Measurements from ENCODE around the gene CATSPERZ.

The CATSPERZ gene

DNA sequence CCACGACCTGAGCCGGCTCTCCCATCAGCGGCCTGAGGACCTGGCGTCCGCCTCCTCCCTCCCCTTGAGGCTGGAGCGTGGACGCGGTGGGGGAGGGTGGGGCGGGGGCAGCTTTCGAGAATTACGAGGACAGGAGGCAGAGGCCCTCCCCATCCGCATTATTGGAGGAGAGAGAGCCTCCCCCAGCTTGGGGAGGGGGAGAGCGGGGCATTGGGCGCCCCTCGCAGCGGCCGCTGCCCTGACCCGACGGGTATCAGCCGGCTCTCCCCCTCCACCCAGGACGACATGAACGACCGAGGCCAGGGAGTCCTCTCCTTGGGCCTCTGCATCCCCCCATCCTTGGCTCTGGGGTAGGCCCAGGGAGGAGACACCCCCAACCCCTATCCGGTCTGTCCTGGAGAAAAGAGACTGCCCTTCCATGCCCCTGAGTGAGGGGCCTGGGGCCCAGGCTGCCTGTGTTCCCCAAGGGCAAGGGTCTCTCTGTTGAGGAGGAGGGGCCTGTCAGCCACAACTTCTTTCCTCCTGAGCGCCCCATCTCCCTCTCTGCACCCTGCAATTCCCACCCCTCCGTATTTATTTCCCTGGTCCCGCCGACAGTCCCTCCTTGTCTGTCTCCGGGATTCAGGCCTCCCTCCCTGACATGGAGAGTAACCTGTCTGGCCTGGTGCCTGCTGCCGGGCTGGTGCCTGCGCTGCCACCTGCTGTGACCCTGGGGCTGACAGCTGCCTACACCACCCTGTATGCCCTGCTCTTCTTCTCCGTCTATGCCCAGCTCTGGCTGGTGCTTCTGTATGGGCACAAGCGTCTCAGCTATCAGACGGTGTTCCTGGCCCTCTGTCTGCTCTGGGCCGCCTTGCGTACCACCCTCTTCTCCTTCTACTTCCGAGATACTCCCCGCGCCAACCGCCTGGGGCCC is 14.0 kb upstream of the CATSPERZ start:
- Histone ChIP-seq H3K9me3 (replicated peaks in 1 of 11) (no peaks in the 10 kb centered on the region), H4K20me1 (peaks cover 0 to 34% (median 19%) of the 10 kb centered on the region in 11 experiments; a peak in 14 of 22 replicates), H3K27me3 (peaks cover 21 to 25% (median 21%) of the 10 kb centered on the region in 11 experiments), H3K36me3 (peaks cover 0 to 20% (median 10%) of the 10 kb centered on the region in 11 experiments; a peak in 12 of 22 replicates), H3K4me2 (peak overlapping the region; percentile 94 to 100 (median 97)), H3K27ac (peak overlapping the region in 10 of 11 experiments; percentile 43 to 94 (median 84); a peak in 18 of 22 replicates), H3K4me1 (peaks cover 25 to 31% (median 26%) of the 10 kb centered on the region in 10 experiments), H3K9ac (peak overlapping the region; percentile 80 to 92 (median 88)), H3K4me3 (peak overlapping the region; percentile 61 to 90 (median 80))
- TF ChIP-seq Cebpa-rat (IDR thresholded peaks at IDR 0.05), result no peak

GRCh38 chr11:64286801-64287159 is 13.4 kb upstream of the CATSPERZ start:
- H3K4me3 ChIP-seq, result no peak overlapping the region
- peaks cover 27 to 32% (median 28%) of the 10 kb centered on the region in 11 experiments for H3K27me3 ChIP-seq
- peaks cover 27 to 37% (median 29%) of the 10 kb centered on the region in 10 experiments for H3K4me1 ChIP-seq
- peak overlapping the region in 3 of 11 experiments; percentile 13 to 89 (median 15); a peak in 6 of 22 replicates for H3K9ac ChIP-seq
- peaks cover 0 to 15% (median 9%) of the 10 kb centered on the region in 11 experiments; a peak in 12 of 22 replicates for H3K36me3 ChIP-seq
- H3K4me2 ChIP-seq, result peak overlapping the region; percentile 94 to 100 (median 97)
- H4K20me1 ChIP-seq, result peaks cover 0 to 40% (median 26%) of the 10 kb centered on the region in 11 experiments; a peak in 16 of 22 replicates
- no peak for TF ChIP-seq Cebpa-rat (IDR thresholded peaks at IDR 0.05)
- H3K9me3 ChIP-seq (replicated peaks in 1 of 11), result no peaks in the 10 kb centered on the region
- no peak overlapping the region for H3K27ac ChIP-seq

DNA sequence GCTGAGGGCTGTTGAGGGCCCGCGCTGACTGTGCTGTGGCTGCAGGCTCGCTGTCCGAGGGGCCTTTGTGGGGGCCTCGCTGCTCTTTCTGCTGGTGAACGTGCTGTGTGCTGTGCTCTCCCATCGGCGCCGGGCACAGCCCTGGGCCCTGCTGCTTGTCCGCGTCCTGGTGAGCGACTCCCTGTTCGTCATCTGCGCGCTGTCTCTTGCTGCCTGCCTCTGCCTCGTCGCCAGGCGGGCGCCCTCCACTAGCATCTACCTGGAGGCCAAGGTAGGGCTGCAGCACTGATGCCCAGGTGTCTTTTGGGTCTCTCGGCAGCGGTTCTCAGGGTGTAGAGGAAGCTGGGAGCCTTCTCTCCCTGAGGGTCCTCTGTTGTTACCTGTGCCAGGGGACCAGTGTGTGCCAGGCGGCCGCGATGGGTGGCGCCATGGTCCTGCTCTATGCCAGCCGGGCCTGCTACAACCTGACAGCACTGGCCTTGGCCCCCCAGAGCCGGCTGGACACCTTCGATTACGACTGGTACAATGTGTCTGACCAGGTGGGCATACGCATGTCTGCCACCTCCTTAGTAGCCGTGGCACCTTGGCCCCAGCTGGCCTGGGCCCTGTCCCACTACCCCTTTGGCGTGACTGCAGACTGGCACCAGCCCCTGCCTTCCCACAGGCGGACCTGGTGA is 12.3 kb upstream of the CATSPERZ start:
- Histone ChIP-seq H3K27me3 (peaks cover 37 to 42% (median 38%) of the 10 kb centered on the region in 11 experiments), H4K20me1 (peaks cover 0 to 50% (median 36%) of the 10 kb centered on the region in 11 experiments; a peak in 17 of 22 replicates), H3K9ac (peak overlapping the region in 1 of 11 experiments; percentile 15; a peak in 1 of 22 replicates), H3K4me1 (peaks cover 35 to 44% (median 38%) of the 10 kb centered on the region in 10 experiments), H3K4me2 (no peak overlapping the region), H3K9me3 (replicated peaks in 1 of 11) (no peaks in the 10 kb centered on the region), H3K4me3 (no peak overlapping the region), H3K27ac (no peak overlapping the region), H3K36me3 (0 out of 22 replicates have a peak, but pooled peaks cover 0 to 5% (median 0%) of the 10 kb centered on the region in 11 experiments)
- no peak for TF ChIP-seq Cebpa-rat (IDR thresholded peaks at IDR 0.05)

DNA sequence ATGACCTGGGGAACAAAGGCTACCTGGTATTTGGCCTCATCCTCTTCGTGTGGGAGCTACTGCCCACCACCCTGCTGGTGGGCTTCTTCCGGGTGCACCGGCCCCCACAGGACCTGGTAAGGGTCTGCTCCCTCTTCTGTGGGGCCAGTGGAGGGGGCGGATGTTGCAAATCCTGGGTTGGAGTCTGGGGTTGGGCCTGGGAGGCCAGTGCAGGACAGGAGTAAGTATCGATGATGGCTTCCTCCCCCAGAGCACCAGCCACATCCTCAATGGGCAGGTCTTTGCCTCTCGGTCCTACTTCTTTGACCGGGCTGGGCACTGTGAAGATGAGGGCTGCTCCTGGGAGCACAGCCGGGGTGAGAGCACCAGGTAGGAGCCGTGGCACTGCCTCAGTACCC is 11.8 kb upstream of the CATSPERZ start:
- Histone ChIP-seq H3K4me2 (no peak overlapping the region), H3K4me3 (no peak overlapping the region), H3K9me3 (replicated peaks in 1 of 11) (no peaks in the 10 kb centered on the region), H3K4me1 (peaks cover 31 to 40% (median 34%) of the 10 kb centered on the region in 10 experiments), H3K9ac (no peak overlapping the region), H3K36me3 (no peaks in the 10 kb centered on the region), H4K20me1 (peaks cover 0 to 56% (median 41%) of the 10 kb centered on the region in 11 experiments; a peak in 17 of 22 replicates), H3K27me3 (peaks cover 43 to 48% (median 43%) of the 10 kb centered on the region in 11 experiments), H3K27ac (no peak overlapping the region)
- no peak for TF ChIP-seq Cebpa-rat (IDR thresholded peaks at IDR 0.05)

GRCh38 chr11:64289002-64289564 is 11.1 kb upstream of the CATSPERZ start:
- Histone ChIP-seq H3K9ac (no peak overlapping the region), H3K4me3 (no peak overlapping the region), H3K4me2 (no peak overlapping the region), H3K36me3 (no peaks in the 10 kb centered on the region), H4K20me1 (peaks cover 0 to 63% (median 45%) of the 10 kb centered on the region in 11 experiments; a peak in 17 of 22 replicates), H3K27me3 (peaks cover 50 to 55% (median 51%) of the 10 kb centered on the region in 11 experiments), H3K9me3 (replicated peaks in 1 of 11) (no peaks in the 10 kb centered on the region), H3K27ac (no peak overlapping the region), H3K4me1 (peaks cover 24 to 33% (median 27%) of the 10 kb centered on the region in 10 experiments)
- TF ChIP-seq Cebpa-rat (IDR thresholded peaks at IDR 0.05), result no peak

DNA sequence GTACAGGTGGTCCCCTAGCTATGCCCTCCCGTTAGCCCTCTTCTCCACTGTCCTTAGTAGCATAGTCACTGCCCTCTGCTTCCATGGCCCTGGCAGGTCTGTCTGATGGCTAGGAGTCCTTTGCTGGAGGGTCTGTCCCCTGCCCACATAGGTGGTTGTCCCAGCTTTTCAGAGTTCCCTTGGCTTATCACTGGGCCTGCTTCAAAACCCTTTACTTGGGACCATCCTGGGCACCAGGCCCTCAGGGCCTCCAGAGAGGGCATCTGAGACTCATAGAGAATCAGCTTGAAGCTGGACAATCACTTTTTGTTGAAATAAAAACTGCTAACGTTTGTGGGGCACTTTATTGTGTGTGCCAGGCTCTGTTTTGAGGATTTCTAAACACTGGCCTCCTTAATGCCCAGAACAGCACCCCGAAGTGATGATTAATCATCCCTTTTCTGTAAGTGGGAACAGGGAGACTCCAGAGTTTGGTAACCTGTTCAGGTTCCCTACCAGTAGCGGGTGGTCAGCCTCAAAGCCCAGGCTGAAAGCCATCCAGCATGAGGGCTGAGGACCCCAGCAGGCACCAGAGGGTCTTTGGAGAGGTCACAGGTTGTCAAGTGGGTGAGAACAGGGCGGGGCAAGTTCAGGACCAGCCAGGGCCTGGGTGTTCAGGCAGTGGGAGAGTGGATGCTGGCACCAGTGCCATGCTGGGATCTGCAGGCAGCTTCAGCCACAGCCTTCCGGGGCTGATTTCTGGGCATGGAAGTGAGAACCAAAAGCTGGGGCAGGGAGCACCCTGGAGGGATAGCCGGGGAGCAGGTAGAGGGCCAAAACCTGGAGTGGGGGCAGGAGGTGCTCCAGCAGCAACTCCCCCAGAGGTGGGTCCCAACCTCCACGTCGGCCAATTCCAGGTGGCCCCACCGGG is 9.6 kb upstream of the CATSPERZ start:
- no peak overlapping the region for H3K27ac ChIP-seq
- peaks cover 65 to 70% (median 66%) of the 10 kb centered on the region in 11 experiments for H3K27me3 ChIP-seq
- no peak overlapping the region for H3K4me3 ChIP-seq
- H3K4me1 ChIP-seq, result peaks cover 21 to 30% (median 25%) of the 10 kb centered on the region in 10 experiments
- H4K20me1 ChIP-seq, result peaks cover 0 to 63% (median 45%) of the 10 kb centered on the region in 11 experiments; a peak in 17 of 22 replicates
- H3K9ac ChIP-seq, result no peak overlapping the region
- H3K36me3 ChIP-seq, result no peaks in the 10 kb centered on the region
- no peaks in the 10 kb centered on the region for H3K9me3 ChIP-seq (replicated peaks in 1 of 11)
- no peak overlapping the region for H3K4me2 ChIP-seq
- TF ChIP-seq Cebpa-rat (IDR thresholded peaks at IDR 0.05), result no peak

- peaks cover 16 to 25% (median 20%) of the 10 kb centered on the region in 10 experiments for H3K4me1 ChIP-seq
- H4K20me1 ChIP-seq, result peaks cover 0 to 66% (median 45%) of the 10 kb centered on the region in 11 experiments; a peak in 17 of 22 replicates
- no peaks in the 10 kb centered on the region for H3K36me3 ChIP-seq
- peak within 1 kb of the TSS; percentile 0 to 66 (median 48); a peak in 18 of 20 replicates for H3K4me3 ChIP-seq
- no peak within 1 kb of the TSS for H3K27ac ChIP-seq
- TF ChIP-seq Cebpa-rat (IDR thresholded peaks at IDR 0.05), result no peak
- H3K9ac ChIP-seq, result peak within 1 kb of the TSS in 10 of 11 experiments; percentile 18 to 59 (median 32); a peak in 13 of 22 replicates
- peak within 1 kb of the TSS; percentile 61 to 95 (median 80) for H3K4me2 ChIP-seq
- H3K27me3 ChIP-seq, result peaks cover 72 to 77% (median 73%) of the 10 kb centered on the region in 11 experiments
- no peaks in the 10 kb centered on the region for H3K9me3 ChIP-seq (replicated peaks in 1 of 11)
These were observed 8.9 kb upstream of the CATSPERZ start, which contains the start of gene KCNK4 for GRCh38 chr11:64291262-64291751. Gene KCNK4, plus strand, starts transcription at chr11:64291302. Its CDS starts 1,717 bp downstream, at chr11:64293019.
